Putamen (tissue), 1 donor: Measurements from ENCODE around the gene C1orf53.

Experiments used
- DNase-seq: peaks from one replicate; pipeline ENCODE4 v3.0.0-alpha.2; 2016; ENCODE audit warnings: low spot score

C1orf53 gene

DNA sequence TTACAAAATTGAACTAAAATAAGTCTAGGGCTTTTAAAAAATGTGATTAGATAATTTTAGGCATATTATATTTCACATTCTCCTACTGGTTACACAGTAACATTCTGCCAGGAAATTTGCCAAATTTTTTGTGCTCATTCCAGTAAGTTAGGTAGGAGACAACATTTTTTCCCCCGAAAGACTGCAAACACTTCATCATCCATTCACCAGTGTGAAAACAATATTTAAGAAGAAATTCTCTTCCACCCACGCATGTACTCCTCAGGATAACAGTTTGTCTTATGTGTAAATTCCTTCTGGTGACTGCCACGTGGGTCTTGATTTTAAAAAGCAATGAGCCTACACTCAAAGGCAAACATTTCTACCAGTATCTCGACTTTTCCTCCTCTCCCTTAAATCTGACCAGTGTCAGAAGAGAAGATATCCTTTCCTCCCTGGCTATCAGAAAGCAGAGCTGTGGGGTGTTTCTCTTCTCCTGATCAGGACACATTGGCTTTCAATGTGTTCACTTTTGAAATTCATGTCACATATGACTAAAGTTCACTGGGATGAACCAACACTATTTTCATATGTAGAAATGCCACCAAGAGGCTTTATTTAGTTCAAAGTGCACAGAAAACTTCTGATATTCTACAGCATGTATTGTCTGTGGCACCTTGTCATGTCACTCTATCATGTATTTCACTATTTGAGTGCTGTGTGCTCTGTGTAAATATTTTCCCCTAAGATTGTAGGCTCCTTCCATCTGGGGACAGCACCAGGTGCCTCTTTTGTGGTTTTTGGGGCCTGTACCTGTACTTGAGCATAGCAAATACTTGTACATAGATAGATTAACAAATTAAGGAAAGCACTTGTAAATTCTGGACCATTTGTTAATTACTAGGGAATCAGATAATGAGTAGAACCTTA, 53.3 kb downstream of the C1orf53 start:
- DNase-seq: no peak
